Stimulated activated CD8-positive, alpha-beta memory T cell treated with anti-CD3 and anti-CD28 coated beads, Interleukin-2, amount 100 ng/mL, for 48 hours (primary cell): ENCODE results near the gene SFT2D2.
"Not testable (repeated sequence)": the region's sequence is repeated elsewhere in the genome, so short reads cannot be mapped to it uniquely, and the experiment has no call there.

Experiments used
- DNase-seq, 2 donors: peaks; one replicate each; pipeline ENCODE4 v3.0.0-alpha.2; 2020; ENCODE audit warnings: low read depth in 2 of 2

Gene SFT2D2

DNA sequence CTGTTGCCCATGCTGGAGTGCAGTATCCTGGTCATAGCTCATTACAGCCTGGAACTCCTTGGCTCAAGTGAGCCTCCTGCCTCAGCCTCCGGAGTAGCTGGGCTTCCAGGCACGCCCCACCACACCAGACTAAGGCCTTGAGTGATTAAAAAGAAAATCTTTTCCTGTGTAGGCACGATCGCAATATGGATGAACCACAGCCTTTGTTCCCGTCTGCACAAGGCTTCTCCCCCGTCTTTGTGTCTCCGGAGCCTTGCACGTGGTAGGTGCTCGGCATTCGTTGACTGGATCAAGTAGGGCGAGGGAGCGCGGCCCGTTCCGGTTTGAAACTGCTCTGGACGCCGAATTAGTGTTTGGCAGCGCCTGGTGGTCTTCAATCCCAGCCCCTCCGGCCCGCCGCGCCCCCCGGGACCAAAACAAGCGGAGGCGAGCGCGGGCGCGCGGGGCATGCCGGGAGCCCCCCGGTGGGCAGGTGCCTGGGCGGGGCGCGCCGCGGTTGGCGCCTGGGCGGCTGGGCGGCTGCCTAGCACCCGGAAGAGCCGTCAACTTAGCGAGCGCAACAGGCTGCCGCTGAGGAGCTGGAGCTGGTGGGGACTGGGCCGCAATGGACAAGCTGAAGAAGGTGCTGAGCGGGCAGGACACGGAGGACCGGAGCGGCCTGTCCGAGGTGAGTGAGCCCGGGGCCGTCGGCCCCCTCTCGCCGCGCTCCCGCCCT, at the start of gene SFT2D2:
Gene SFT2D2 (plus strand): TSS at position 529 of the 715 bp plus-strand sequence. CDS start 76 bp downstream, at position 605.
- DNase-seq: peak; percentile 68 to 75

DNA sequence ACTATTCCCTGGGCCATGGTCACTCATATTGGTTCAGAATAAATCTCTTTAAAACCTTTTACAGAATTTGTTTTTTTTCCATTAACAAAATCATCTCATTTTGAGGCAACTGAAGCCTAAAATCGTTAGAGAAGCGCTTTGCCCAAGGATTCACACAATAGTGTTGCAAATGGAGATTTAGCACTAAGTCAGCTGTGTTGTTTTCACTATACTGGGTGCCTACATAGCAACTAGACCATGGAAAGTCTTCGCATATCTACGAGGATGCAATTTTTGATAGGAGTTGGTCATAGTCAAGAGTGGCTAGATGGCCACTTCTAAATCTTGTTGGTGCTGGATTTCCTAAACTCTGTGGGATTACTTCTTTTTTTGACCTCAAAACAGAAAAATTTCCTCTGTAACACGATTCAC, 47.6 kb upstream of the SFT2D2 start:
- no peak for DNase-seq

DNA sequence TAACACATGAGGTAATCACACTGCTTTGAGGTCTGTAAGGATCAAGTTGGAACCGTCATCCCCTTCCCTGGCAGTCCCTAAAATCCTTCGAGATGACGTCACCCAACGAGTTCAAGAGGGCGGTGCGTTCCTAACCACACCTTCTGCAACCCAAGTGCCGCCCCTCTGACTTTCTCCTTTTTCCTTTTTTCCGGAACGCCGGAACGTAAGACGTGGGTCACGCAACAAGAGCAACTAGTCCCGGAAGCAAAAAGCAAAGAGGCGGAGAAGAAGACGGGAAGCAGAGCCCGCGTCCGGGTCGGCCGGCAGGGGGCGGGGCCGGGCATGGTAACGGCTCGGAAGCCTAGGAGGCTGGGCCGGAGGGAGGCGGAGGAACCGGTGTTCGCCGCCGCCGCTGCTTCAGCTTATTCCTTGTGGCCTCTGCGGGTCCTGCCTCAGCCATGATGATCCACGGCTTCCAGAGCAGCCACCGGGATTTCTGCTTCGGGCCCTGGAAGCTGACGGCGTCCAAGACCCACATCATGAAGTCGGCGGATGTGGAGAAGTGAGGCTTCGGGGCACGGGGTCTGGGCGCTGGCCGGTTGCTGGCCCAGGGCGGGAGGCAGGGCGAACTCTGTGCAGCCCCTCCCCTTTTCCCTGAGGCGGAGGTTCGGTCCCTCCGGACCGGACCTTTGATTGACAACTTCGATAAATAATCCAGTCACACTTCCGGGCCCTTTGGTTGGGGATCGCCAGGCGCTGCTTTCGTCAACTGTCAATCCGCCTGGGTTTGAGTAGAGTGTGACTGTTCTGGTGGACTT, 47.0 kb upstream of the SFT2D2 start, which contains the start of gene TIPRL:
Gene TIPRL (plus strand): TSS at position 325 of the 800 bp plus-strand sequence. CDS start 116 bp downstream, at position 441.
- peak; percentile 90 for DNase-seq

GRCh38 chr1:168179438-168180147, 46.2 kb upstream of the SFT2D2 start:
- no peak for DNase-seq

DNA sequence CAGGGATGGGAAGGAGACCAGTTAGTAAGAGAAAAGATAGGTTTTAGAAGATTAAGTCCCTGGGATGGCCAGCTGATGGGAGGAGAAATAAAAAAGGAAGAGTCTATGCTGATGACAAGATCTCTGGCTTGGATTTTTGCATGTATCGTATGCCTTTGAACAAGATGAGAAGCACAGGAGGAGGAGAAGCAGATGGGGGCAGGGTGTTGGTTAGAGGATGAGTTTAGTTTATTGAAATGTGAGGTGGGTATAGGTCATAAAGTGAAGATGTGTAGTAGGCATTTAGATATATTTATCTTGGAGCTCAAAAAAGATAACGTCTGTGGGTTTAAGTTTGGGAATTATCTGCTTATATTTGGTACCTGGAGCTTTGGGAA, 45.7 kb upstream of the SFT2D2 start:
- DNase-seq: no peak

DNA sequence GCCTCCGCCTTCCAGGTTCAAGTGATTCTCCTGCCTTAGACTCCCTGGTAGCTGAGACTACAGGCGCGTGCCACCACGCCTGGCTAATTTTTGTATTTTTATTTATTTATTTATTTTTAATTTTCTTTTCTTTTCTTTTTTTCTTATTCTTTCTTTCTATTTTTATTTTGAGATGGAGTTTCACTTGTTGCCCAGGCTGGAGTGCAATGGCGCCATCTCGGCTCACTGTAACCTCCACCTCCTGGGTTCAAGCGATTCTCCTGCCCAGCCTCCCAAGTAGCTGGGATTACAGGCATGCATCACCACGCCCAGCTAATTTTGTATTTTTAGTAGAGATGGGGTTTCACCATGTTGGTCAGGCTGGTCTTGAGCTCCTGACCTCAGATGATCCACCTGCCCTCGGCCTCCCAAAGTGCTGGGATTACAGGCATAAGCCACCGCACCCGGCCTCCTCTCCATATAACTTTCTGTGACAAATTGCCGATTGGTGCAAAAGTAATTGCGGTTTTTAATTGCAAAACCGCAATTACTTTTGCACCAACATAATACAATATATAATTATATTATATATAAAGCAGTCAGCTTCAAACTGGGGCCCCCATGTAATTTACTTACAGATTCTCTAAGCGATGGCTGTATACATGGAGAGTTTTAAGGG, 44.6 kb upstream of the SFT2D2 start:
- not testable (repeated sequence) for DNase-seq

DNA sequence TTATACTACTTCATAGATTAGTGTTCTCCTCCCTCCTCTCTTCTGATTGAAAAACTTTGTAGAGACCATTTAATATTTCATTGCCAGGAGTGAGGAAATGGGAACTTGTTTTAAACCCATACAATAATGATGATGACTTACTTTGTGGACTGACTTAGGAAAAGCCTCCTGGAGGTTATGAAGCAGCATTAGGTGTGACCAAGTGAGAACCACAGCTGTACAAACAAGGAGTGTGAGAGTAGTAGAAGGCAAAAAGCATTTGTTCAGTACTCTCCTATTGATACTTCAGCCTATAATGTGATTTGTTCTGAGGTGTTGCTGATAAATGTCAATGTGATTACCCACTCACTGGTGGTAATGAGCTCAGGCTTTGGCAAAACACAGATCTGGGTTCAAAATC, 38.6 kb upstream of the SFT2D2 start:
- DNase-seq: no peak

- DNase-seq: no peak
Observed at GRCh38 chr1:168190403-168190802, 35.4 kb upstream of the SFT2D2 start.

GRCh38 chr1:168195199-168196135, 30.3 kb upstream of the SFT2D2 start:
- no peak for DNase-seq

DNA sequence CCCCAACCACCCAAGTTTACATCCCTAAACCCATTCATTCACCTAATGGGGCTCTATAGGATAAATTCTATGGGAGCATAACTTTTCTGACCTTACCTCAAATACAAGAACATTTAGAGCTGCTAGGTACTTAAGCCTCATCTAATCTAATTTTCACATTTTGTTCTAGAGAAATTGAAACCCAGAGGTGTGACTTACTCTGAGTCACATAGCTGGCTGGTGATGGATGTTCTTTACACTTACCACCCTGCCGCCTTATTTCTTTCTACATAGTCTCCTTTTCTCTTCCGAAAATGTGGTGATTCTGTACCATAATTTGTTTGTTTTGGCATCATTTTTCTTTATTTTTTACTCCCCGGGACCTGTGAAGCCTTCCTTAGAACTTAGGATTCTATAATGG, 26.7 kb upstream of the SFT2D2 start:
- no peak for DNase-seq

GRCh38 chr1:168202941-168203654, 22.7 kb upstream of the SFT2D2 start:
- DNase-seq: no peak

GRCh38 chr1:168206111-168206510, 19.7 kb upstream of the SFT2D2 start:
- no peak for DNase-seq

DNA sequence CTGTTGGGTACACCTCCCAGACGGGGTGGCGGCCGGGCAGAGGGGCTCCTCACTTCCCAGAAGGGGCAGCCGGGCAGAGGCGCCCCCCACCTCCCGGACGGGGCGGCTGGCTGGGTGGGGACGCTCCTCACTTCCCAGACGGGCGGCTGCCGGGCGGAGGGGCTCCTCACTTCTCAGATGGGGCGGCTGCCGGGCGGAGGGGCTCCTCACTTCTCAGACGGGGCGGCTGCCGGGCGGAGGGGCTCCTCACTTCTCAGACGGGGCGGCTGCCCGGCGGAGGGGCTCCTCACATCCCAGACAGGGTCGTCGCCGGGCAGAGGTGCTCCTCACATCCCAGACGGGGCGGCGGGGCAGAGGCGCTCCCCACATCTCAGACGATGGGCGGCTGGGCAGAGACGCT, 18.1 kb upstream of the SFT2D2 start:
- DNase-seq: not testable (repeated sequence)

DNA sequence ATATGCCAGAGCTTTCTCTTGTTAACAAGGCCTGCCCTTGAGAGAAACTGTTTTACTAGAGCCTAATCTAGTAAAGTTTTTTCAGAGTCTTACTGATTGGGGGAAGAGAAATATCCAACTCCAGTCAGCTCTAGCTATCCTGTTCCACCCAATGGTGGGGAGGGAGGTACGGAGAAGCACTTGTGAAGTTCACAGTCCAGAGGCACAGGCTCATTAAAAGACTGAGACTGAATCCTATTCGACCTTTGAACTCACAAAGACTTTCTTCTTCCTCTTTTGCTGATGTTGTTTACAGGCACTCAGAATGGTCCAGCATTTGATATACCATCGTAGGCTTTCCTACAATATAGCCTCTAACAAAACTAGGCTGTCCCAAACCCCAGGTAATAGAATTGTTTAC, 15.5 kb upstream of the SFT2D2 start:
- no peak for DNase-seq

DNA sequence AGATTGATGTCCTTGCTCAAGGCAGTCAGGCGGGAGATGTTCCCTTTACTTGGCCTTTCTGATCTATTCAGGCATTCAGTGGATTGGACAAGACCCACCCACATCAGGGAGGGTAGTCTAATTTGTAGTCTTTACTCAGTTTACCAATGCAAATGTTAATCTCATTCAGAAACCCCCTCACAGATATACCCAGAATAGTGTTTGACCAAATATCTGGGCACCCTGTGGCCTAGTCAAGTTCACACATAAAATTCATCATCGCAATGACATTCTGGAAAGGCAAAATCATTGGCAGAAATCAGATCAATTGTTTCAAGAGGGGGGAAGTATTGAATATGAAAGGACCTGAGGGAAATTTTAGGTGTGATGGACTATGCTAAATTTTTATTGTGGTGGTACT, 12.5 kb upstream of the SFT2D2 start:
- no peak for DNase-seq

DNA sequence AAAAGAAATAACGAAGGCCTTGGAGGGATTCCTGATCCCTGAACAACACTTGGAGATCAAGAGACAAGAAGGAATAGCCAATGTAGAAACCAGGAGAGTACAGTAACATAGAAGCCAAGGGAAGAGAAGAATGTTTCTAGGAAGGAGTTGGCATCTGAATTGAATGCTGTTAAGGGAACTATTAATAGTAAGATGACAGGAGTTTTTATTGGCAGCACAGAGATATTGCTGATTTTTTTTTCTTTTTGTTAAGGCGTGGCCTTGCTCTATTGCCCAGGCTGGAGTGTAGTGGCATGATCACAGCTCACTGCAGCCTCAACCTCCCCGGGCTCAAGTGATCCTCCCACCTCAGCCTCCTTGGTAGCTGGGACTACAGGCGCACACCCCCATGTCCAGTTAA, 9.6 kb upstream of the SFT2D2 start:
- no peak for DNase-seq

DNA sequence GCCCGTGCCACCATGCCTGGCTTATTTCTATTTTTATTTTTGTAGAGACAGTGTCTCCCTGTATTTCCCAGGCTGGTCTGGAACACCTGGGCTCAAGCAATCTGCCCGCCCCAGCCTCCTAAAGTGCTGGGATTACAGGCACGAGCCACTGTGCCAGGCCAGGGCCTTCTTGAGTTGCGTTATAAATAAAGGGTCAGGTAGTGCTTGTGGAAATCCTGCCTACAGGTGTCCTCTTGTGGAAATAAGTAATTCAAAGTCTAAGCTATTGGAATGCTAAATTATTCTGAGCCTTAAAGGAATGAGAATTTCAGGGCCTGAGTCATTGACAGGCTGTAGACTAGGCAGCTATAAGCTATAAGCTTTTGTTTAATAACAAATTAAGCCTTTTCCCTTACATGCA, 8.1 kb upstream of the SFT2D2 start:
- DNase-seq: no peak

GRCh38 chr1:168218658-168219057, 7.1 kb upstream of the SFT2D2 start:
- no peak for DNase-seq

DNA sequence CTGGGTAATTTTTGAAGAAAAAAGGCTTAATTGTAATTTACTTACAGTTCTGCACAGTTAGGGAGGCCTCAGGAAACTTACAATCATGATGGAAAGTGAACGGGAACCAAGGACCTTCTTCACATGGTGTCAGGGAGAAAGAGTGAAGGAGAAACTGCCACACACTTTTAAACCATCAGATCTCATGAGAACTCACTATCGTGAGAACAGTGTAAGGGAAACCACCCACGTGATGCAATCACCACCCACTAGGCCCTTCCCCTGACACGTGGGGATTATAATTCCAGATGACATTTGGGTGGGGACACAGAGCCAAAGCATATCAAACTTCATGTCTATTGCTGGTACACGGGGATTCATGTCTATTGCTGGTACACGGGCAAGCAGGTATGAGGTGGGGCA, 5.3 kb upstream of the SFT2D2 start:
- DNase-seq: no peak

GRCh38 chr1:168221275-168221674, 4.5 kb upstream of the SFT2D2 start:
- DNase-seq: no peak
